ENCODE measurements around the gene RNF223. TPM values are rescaled to one million over a fixed set of nuclear protein-coding genes. Genes with fewer than 3 reads are reported as not detected.

Gene RNF223
- polyA plus RNA-seq, 1 experiment = not detected

GRCh38 chr1:1120866-1121591, 46.9 kb upstream of the RNF223 start:
- Histone ChIP-seq H3K9me3 (ENCODE audit: control insufficient read depth, insufficient read depth, low read length) (peaks cover 8% of the 10 kb centered on the region), H3K27ac (ENCODE audit: low read depth, low read length) (no peak overlapping the region), H3K27me3 (ENCODE audit: control insufficient read depth, insufficient read depth, low read length) (peaks cover 18% of the 10 kb centered on the region), H3K4me3 (ENCODE audit: low read depth, low read length) (no peak overlapping the region)
- CTCF ChIA-PET = interaction anchor here (0.6 to 3.4 kb wide), 11 partner anchors 9 to 227 kb away, joined by 3 to 30 read pairs (median 3); partner anchors contain the start of gene SDF4
- no peak for TF ChIP-seq CTCF (IDR thresholded peaks at IDR 0.05; ENCODE audit: low read depth, low read length)
- no peak for DNase-seq (ENCODE audit: low read depth, low spot score)
- POLR2A ChIA-PET = interaction anchor here (1.0 kb wide), 1 partner anchor 171 kb away, joined by 3 read pairs; no protein-coding TSS in a partner anchor

- Histone ChIP-seq H3K27ac (ENCODE audit: low read depth, low read length) (no peak overlapping the region), H3K9me3 (ENCODE audit: control insufficient read depth, insufficient read depth, low read length) (peaks cover 8% of the 10 kb centered on the region), H3K27me3 (ENCODE audit: control insufficient read depth, insufficient read depth, low read length) (peaks cover 16% of the 10 kb centered on the region), H3K4me3 (ENCODE audit: low read depth, low read length) (no peak overlapping the region)
- ChIA-PET CTCF (interaction anchor here (0.6 to 3.4 kb wide), 2 partner anchors 75 to 171 kb away, joined by 3 to 30 read pairs; no protein-coding TSS in a partner anchor), POLR2A (no interaction called here)
- TF ChIP-seq CTCF (IDR thresholded peaks at IDR 0.05; ENCODE audit: low read depth, low read length) = no peak
- no peak for DNase-seq (ENCODE audit: low read depth, low spot score)
Measured at GRCh38 chr1:1120096-1120495, 46.0 kb upstream of the RNF223 start.

- CTCF ChIA-PET = no interaction called here
- TF ChIP-seq CTCF (IDR thresholded peaks at IDR 0.05; ENCODE audit: low read depth, low read length) = no peak
Measured at GRCh38 chr1:1119272-1119890, 45.3 kb upstream of the RNF223 start.

GRCh38 chr1:1118876-1119220, 44.7 kb upstream of the RNF223 start:
- no peak overlapping the region for H3K4me3 ChIP-seq (ENCODE audit: low read depth, low read length)
- ChIA-PET POLR2A (no interaction called here), CTCF (no interaction called here)
- peaks cover 16% of the 10 kb centered on the region for H3K27me3 ChIP-seq (ENCODE audit: control insufficient read depth, insufficient read depth, low read length)
- peaks cover 4% of the 10 kb centered on the region; the same call in 1 of the 2 replicates for H3K9me3 ChIP-seq (ENCODE audit: control insufficient read depth, insufficient read depth, low read length)
- DNase-seq (ENCODE audit: low read depth, low spot score) = no peak
- TF ChIP-seq CTCF (IDR thresholded peaks at IDR 0.05; ENCODE audit: low read depth, low read length) = no peak
- no peak overlapping the region for H3K27ac ChIP-seq (ENCODE audit: low read depth, low read length)

More at GRCh38 chr1:1119272-1119890, 45.3 kb upstream of the RNF223 start:
- DNase-seq (ENCODE audit: low read depth, low spot score) = no peak
- no peak overlapping the region for H3K27ac ChIP-seq (ENCODE audit: low read depth, low read length)
- peaks cover 7% of the 10 kb centered on the region for H3K9me3 ChIP-seq (ENCODE audit: control insufficient read depth, insufficient read depth, low read length)
- POLR2A ChIA-PET = no interaction called here
- H3K4me3 ChIP-seq (ENCODE audit: low read depth, low read length) = no peak overlapping the region
- peaks cover 16% of the 10 kb centered on the region for H3K27me3 ChIP-seq (ENCODE audit: control insufficient read depth, insufficient read depth, low read length)
